ENCODE results near the gene GTF2F2. TPM values are rescaled to one million over a fixed set of nuclear protein-coding genes. Genes with fewer than 3 reads are reported as not detected.

The GTF2F2 gene
- polyA plus RNA-seq, 1 experiment: 44.3 TPM

DNA sequence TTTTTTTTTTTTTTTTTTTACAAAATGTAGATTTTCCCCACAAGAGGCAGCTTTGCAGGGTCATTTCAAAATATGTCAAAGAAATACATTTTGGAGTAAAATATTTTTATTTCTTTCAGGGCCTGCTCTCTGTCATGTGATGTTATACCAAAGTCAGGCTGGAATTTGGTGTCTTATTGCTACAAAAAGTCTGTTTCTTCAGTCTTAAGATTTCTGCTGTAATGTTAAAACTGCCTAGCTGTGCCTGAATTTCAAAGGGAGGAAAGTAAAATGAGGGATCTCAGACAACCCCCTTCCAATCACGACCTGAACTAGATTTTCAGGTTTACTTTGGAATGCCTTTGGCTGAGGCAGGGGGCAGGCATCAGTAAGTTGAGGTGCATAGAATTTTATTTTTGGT is 12.8 kb upstream of the GTF2F2 start:
- CTCF ChIA-PET: no interaction called here
- no peak overlapping the region for H3K4me3 ChIP-seq (ENCODE audit: low read depth, low read length)

DNA sequence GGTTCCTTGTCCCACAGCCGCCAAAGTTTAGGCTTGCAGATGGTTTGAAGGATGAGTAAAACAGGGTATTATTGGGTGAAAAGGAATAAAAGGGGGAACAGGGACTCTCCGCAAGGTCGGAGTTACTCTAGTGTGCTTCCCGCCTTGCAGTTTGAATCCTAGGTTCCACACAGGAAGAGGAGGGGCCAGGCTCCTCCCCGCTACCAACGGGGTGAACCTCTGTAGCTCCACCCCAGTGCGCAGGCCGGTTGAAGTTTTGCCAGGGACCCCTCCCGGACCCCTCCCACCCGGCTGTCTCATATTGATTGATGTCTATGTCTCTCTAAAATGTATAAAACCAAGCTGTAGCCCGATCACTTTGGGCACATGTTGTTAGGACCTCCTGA is 11.6 kb upstream of the GTF2F2 start:
- Histone ChIP-seq H3K27me3 (ENCODE audit: control insufficient read depth, insufficient read depth, low read length) (no peaks in the 10 kb centered on the region), H3K4me3 (ENCODE audit: low read depth, low read length) (no peak overlapping the region), H3K9me3 (ENCODE audit: control insufficient read depth, insufficient read depth, low read length) (no peaks in the 10 kb centered on the region), H3K27ac (ENCODE audit: low read depth, low read length) (no peak overlapping the region)
- POLR2A ChIA-PET: interaction anchor here (0.7 to 0.8 kb wide), 2 partner anchors 87 to 222 kb away, joined by 3 to 4 read pairs; no protein-coding TSS in a partner anchor
- CTCF ChIA-PET: no interaction called here
- TF ChIP-seq, protein P1, sequence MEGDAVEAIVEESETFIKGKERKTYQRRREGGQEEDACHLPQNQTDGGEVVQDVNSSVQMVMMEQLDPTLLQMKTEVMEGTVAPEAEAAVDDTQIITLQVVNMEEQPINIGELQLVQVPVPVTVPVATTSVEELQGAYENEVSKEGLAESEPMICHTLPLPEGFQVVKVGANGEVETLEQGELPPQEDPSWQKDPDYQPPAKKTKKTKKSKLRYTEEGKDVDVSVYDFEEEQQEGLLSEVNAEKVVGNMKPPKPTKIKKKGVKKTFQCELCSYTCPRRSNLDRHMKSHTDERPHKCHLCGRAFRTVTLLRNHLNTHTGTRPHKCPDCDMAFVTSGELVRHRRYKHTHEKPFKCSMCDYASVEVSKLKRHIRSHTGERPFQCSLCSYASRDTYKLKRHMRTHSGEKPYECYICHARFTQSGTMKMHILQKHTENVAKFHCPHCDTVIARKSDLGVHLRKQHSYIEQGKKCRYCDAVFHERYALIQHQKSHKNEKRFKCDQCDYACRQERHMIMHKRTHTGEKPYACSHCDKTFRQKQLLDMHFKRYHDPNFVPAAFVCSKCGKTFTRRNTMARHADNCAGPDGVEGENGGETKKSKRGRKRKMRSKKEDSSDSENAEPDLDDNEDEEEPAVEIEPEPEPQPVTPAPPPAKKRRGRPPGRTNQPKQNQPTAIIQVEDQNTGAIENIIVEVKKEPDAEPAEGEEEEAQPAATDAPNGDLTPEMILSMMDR (IDR thresholded peaks at IDR 0.05; ENCODE audit: low read depth, low read length): no peak
- no peak for DNase-seq (ENCODE audit: low read depth, low spot score)

More for the DNA sequence above, 12.8 kb upstream of the GTF2F2 start:
- TF ChIP-seq, protein P1 (IDR thresholded peaks at IDR 0.05; ENCODE audit: low read depth, low read length): no peak
- Histone ChIP-seq H3K27ac (ENCODE audit: low read depth, low read length) (no peak overlapping the region), H3K27me3 (ENCODE audit: control insufficient read depth, insufficient read depth, low read length) (no peaks in the 10 kb centered on the region), H3K9me3 (ENCODE audit: control insufficient read depth, insufficient read depth, low read length) (no peaks in the 10 kb centered on the region)
- POLR2A ChIA-PET: interaction anchor here (0.7 kb wide), 1 partner anchor 86 kb away, joined by 4 read pairs; no protein-coding TSS in a partner anchor
- DNase-seq (ENCODE audit: low read depth, low spot score): no peak

DNA sequence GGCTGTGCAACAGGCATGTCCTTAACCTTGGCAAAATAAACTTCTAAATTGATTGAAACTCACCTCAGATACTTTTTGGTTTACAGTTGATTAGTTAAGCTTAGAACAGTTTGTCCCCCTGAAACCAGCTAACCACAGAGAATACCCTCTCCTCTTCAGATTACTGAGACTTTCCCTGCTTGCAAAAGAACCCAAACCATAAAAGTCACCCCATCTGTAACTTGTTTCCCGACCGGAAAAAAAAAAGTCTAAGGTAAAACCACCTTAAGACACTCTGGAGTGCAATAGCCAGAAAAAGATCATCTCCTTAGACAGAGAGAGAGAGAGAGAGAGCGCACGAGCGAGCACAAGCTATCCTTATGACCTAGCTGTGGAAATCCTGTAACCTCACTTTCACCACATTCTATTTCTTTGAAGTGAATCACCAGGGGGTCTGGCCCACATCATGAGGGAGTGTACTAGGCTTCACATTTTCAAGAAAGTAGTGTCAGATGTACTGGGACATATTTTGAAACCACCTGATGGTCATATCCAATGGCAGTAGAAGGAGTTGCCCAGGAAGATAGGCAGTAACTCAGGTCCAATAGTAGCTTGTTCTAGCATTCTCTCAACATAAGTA is 11.1 kb upstream of the GTF2F2 start:
- Histone ChIP-seq H3K27ac (ENCODE audit: low read depth, low read length) (no peak overlapping the region), H3K9me3 (ENCODE audit: control insufficient read depth, insufficient read depth, low read length) (no peaks in the 10 kb centered on the region), H3K4me3 (ENCODE audit: low read depth, low read length) (no peak overlapping the region), H3K27me3 (ENCODE audit: control insufficient read depth, insufficient read depth, low read length) (no peaks in the 10 kb centered on the region)
- TF ChIP-seq, protein P1 (IDR thresholded peaks at IDR 0.05; ENCODE audit: low read depth, low read length): no peak
- CTCF ChIA-PET: no interaction called here
- no peak for DNase-seq (ENCODE audit: low read depth, low spot score)
- POLR2A ChIA-PET: interaction anchor here (0.7 to 0.8 kb wide), 2 partner anchors 88 to 222 kb away, joined by 3 to 4 read pairs; no protein-coding TSS in a partner anchor

DNA sequence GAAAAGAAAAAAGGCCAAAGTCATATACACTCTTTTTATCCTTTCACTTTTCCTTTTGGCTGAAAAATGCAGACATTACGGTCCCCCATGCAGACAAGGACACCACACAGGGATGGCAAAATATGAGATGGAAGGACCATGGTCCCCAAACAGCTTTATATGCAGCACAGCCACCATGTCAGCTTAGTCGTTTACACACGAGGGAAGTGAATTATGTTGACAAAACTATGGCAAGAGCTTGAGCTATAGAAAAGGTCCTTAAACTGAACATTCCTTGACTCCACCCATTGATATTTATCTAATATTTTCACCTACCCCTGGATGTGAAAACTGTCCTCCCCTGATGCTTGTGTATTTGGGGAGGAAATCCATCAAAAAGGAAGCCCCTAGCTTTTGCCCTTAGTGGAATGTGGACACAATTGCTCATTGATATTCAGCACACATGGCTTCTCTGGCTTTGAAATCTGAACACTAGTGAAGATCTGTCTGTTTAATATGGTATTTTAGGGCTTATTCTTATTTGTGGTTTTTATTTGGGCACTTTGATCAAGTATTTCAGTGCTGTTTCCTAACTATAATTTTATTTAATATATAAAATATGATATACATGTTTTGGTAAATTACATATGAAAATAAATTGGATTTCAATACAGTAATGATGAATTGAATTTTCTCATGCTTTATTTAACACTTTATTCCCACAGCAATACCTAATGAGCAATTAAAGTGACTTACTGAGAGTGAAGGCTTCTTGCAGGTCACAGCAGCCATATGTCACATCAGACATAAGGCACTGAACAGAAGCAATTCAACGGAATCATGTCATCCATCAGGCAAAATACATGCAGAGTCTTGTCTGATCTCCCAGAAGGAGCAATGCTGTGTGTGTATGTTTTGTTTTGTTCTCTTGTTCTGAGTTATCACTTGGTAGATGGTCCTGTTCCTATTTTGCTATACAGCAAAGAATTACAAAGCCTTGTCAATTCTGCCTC is 6.8 kb upstream of the GTF2F2 start:
- no peak overlapping the region for H3K27ac ChIP-seq (ENCODE audit: low read depth, low read length)
- ChIA-PET CTCF (no interaction called here), POLR2A (interaction anchor here (0.6 kb wide), 1 partner anchor 23 kb away, joined by 3 read pairs; no protein-coding TSS in a partner anchor)
- no peaks in the 10 kb centered on the region for H3K9me3 ChIP-seq (ENCODE audit: control insufficient read depth, insufficient read depth, low read length)
- TF ChIP-seq, protein P1 (IDR thresholded peaks at IDR 0.05; ENCODE audit: low read depth, low read length): no peak
- H3K27me3 ChIP-seq (ENCODE audit: control insufficient read depth, insufficient read depth, low read length): no peaks in the 10 kb centered on the region
- DNase-seq (ENCODE audit: low read depth, low spot score): no peak
- H3K4me3 ChIP-seq (ENCODE audit: low read depth, low read length): no peak overlapping the region
